GM18499 (cell line): ENCODE data around the gene PDXP.
"Not testable (repeated sequence)": the region's sequence is repeated elsewhere in the genome, so short reads cannot be mapped to it uniquely, and the experiment has no call there.

ENCODE experiments used
- ATAC-seq: cut with Tn5 transposase; IDR thresholded peaks from one replicate; pipeline ENCODE4 v1.9.1; 2021; ENCODE audit warnings: moderate number of reproducible peaks; ENCODE audit not compliant: insufficient read depth, unreplicated experiment

Gene PDXP

DNA sequence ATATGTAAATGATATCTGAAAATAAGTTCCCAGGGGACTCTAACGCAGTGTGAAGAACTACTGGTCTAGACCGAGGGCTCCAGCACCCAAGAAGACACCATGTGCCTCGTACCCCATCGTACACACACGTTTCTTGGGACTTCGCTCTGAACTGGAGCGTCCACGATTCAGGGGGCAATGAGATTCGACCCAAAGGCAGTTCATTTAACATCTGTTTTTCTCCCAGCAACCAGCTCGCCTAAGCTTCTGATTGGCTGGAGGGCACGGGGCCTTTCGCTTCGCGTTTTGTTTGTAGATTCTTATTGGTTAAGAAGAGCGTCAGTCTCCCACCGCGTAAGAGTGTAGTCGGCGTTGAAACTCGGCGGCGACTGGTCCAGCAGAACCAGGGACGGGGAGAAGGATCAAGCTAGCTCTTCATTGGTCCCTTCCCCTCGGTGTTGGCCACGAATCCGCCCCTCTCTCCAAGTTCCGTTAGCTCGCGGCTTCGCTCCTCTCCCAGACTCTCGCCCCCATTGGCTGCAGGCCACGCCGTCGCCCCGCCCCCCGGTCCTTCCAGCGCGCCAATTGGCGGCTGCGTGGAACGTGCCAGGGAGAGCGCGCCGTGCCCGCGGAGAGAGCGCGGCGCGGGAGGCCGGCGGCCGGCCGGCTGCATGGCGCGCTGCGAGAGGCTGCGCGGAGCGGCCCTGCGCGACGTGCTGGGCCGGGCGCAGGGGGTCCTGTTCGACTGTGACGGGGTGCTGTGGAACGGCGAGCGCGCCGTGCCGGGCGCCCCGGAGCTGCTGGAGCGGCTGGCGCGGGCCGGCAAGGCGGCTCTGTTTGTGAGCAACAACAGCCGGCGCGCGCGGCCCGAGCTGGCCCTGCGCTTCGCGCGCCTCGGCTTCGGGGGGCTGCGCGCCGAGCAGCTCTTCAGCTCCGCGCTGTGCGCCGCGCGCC lies at the start of gene PDXP:
PDXP (plus strand) TSS at position 591 of the 933 bp plus-strand sequence; CDS start at position 651, 60 bp downstream.
- peak; percentile 68 for ATAC-seq

GRCh38 chr22:37609240-37610152 lies 49.0 kb upstream of the PDXP start:
- ATAC-seq = no peak

- not testable (repeated sequence) for ATAC-seq
Observed at GRCh38 chr22:37610153-37610475, 48.4 kb upstream of the PDXP start.

DNA sequence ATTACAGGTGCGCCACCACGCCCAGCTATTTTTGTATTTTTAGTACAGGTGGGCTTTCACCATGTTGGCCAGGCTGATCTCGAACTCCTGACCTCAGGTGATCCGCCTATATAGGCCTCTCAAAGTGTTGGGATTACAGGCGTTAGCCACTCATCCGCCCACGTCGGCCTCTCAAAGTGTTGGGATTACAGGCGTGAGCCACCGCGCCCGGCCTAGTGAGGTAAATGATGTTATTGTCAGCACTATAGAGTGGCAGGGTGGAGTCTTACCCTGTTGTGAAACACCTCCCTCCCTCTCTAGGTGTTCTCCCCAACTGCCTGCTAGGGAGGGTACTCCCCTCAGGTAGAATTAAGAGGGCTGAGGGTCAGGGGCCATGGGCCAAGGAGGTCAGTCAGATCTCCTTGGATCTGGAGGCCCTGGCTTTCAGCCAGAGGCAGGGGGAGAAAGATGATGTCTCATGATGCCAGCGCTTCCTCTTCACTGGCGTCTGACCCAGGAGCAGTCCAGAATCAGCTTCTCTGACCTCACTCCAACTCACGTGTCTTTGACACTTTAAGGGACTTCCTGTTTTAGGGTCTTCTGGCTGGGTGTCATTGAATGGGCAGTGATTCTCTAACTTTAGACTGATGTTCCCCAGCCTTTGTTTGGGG lies 47.9 kb upstream of the PDXP start:
- ATAC-seq = no peak

DNA sequence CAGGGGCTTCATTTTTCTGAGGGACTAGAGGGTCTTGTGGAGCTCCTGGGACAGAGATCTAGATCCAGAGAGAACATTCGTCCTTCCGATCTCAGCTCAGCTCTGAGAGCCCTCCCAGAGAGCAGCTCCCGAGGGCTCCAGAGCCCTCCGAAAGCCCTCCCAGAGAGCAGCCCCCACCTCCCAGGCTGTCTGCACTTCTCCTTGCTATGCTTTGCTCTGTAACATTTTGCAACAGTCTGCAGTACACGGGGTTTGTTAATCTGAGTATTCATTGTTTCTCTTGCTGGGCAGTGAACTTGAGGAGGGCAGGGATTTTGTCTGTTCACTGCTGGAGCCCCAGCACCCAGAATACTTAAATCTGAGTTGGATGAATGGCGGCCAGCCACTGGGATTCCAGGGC lies 47.3 kb upstream of the PDXP start:
- no peak for ATAC-seq

DNA sequence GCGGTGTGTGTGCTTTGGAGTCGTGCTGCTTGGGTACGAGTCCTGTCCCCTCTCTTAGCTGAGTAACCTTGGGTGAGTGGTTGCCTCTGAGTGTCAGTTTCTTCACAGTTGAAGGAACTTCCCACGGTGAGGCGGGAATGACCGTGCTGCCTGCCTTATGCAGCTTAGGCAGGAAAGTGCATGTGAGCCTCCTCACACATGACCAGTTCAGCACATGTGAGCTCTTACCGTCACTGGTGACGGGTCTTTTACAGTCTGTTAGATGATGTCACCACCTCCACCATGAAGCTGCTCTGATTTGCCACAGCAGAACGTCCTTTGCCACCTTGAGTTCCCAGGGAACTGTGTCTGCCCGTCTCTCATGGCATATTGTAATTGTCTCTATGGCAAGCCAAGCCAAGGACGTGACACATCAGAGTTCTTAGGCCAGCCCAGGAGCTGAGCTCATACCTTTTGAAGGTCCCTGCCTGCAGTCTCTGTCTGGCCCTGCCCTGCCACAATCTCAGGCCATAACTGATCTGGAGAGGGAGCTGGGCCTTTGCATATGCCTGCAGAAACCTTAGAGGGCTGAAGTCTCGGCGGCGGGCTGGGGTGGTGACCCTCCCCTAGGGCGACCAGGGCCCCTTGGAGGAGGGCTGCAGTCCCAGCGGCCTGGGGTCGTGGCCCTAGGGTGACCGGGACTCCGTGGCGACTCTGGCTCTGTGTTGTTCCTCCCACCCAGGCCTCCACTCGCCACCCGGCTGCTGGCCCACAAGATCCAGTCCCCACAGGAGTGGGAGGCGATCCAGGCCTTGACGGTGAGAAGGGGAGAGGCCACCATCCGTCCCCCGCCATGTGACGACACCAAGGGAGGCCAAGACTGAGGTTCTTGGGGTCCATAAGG lies 42.1 kb upstream of the PDXP start:
- ATAC-seq = no peak

GRCh38 chr22:37617431-37617830 lies 41.1 kb upstream of the PDXP start:
- ATAC-seq = no peak

- ATAC-seq = no peak
Observed at GRCh38 chr22:37618072-37618656, 40.4 kb upstream of the PDXP start.

GRCh38 chr22:37618674-37619073 lies 39.8 kb upstream of the PDXP start:
- ATAC-seq = no peak

DNA sequence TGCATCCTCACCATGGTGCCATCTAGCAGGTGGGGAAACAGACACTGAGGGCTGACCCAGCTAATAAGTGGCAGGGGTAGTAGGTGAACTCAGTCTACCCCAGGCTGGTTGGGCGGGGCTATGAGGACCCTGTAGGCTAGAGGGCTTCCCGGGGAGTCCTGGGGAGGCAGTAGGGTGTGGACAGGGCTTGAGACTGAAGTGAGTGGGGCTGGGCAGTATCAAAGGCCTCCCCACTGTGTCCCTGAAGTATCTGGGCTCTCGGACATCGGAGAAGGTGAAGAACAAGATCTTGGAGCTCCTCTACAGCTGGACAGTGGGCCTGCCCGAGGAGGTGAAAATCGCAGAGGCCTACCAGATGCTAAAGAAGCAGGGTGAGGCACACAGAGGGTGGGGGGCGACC lies 38.5 kb upstream of the PDXP start:
- no peak for ATAC-seq

GRCh38 chr22:37621352-37621860 lies 37.1 kb upstream of the PDXP start:
- ATAC-seq = no peak

DNA sequence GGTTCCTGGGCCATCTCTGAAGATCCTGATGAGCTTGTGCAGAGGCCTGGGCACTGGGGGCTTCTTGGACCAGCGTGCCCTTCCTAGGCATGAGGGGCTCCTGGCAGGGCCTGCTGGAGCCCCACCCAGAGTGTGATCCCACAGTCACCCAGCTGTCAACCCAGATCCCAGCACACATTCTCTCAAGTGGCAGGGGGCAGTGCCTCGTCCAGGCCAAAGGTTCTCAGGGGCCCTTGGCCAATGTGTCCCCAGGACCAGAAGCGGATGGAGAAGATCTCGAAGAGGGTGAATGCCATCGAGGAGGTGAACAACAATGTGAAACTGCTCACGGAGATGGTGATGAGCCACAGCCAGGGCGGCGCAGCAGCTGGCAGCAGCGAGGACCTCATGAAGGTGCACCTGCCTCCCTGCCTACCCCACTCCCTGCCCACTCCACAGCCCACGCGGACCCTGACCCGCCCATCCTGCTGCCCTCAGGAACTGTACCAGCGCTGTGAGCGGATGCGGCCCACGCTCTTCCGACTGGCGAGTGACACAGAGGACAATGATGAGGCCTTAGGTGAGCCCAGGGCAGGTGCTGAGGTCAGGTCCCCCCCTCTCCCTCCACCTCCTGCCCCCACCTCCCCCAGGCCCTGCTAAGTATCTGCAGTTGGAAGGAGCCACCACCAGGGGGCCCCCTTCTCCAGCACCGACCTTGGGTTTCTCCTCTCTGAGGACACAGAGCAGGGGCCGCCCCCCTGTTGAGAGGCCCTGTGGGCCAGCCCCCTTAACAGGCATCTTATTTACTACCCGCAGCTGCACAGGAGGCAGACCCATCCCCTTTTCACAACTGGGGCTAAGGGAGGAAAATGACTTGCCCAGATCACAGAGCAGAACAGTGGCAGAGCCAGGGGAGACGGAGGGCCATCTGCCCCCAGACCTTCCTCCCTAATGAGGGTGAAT lies 35.2 kb upstream of the PDXP start:
- no peak for ATAC-seq

DNA sequence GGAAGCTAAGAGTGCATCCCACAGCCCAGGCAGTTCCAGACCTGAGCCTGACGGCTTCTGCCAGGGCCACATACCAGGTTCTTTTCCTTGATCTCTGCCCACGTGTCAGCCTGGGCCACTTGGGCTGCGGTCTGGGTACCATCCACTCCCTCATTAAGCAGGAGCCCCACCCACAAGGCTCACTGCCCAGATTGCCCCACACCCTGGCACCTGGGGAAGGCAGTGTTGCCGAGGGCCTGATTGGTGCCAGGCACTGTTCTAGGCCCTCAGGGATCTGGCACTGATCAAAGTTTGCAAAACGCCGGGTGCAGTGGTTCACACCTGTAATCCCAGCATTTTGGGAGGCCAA lies 34.5 kb upstream of the PDXP start:
- ATAC-seq = no peak

DNA sequence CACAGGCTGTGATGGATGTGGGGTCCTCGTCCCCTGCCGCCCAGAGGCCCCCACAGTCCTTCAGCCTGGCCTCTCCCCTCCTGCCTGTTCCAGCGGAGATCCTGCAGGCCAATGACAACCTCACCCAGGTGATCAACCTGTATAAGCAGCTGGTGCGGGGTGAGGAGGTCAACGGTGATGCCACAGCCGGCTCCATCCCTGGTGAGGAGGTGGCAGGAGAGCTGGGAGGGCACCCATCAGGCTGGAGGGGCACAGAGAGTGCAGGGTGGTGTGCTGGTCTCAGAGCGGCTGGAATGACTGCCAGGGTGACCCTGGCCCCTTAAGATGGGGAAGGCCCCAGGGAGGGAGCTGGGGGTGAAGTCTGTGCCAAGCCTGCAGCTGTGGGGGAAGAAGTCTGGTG lies 33.6 kb upstream of the PDXP start:
- ATAC-seq = no peak

- no peak for ATAC-seq
Observed at GRCh38 chr22:37625737-37626136, 32.8 kb upstream of the PDXP start.

GRCh38 chr22:37626144-37626543 lies 32.4 kb upstream of the PDXP start:
- ATAC-seq = no peak

DNA sequence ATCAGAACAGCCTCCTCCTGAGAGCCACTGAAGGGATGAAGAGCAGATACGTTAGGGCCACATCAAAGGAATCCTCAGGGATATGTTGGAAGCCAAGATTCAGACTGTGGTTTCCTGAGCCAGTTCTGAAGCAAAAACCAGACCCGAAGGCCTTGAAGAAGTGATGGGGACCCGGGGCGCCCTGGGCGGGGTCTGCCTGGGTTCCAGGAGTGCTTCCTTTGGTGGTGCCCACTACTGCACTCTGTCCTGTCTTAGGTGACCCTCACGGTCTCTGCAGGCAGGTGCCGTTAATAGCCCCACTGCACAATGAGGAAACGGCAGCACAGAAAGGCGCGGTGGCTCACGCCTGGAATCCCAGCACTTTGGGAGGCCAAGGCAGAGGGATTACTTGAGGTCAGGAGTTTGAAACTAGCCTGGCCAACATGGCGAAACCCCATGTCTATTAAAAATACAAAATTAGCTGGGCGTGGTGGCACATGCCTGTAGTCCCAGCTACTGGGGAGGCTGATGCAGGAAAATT lies 31.9 kb upstream of the PDXP start:
- no peak for ATAC-seq

DNA sequence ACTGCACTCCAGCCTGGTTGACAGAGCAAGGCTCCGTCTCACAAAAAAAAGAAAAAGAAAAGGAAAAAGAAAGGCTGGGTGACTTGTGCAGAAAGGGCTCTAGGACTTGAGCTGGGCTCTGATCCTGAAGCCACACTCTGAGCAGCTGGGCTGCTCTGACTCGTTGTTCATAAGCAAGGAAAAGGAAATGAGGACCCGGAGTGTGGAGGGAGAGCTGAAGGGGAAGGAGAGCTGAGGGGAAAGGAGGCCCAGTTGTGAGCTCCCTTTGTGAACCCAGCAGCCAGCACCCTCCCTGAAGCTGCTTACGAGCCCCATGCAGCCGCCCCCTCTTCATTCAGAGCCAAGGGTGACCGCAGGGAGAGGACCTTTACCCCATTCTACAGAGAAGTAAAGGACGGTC lies 31.4 kb upstream of the PDXP start:
- ATAC-seq = no peak
